IMR-90 (cell line): Measurements from ENCODE around the gene KCTD5. TPM values are rescaled to one million over a fixed set of nuclear protein-coding genes. Genes with fewer than 3 reads are reported as not detected.

Source experiments
- ATAC-seq: fragments of 200-7000 bp; cut with Tn5 transposase; 2 replicates; pipeline ENCODE4 v1.9.1; 2020; ENCODE audit warnings: low read depth, mild to moderate bottlenecking, moderate library complexity
- BruUV-seq: library from RNA; stranded (reverse); fragments of 400-500 nt; replicated peaks from 2 replicates; lab custom pipeline; 2021; lab: Mats Ljungman, UMichigan
- CTCF ChIA-PET: fragments of 300-600 bp; formaldehyde crosslinking; extraction: SDS; loops from one replicate; lab custom pipeline; 2021; ENCODE audit warnings: antibody characterized with exemption; lab: Yijun Ruan, JAX
- POLR2A ChIA-PET: fragments of 300-600 bp; sonication (Branson Sonifier 250); formaldehyde crosslinking; loops from one replicate; lab custom pipeline; 2022; ENCODE audit warnings: antibody characterized with exemption; ENCODE audit not compliant: unreplicated experiment; lab: Charles Lee
- DNase-seq: peaks from one replicate; pipeline ENCODE4 v3.0.0; 2013
- H2AFZ ChIP-seq: replicated peaks from 2 replicates; pipeline ENCODE3; 2013; ENCODE audit warnings: low read length, mild to moderate bottlenecking; ENCODE audit not compliant: poor library complexity
- H2AK5ac ChIP-seq: 2 replicates; pipeline ENCODE4 v1.6.1; 2013; ENCODE audit warnings: low read depth, low read length, inconsistent platforms
- H2AK9ac ChIP-seq: replicated peaks from 2 replicates; pipeline ENCODE3; 2013; ENCODE audit warnings: mild to moderate bottlenecking, low read depth, low read length, moderate library complexity; ENCODE audit not compliant: poor library complexity
- H2BK120ac ChIP-seq: 2 replicates; pipeline ENCODE4 v1.6.1; 2013; ENCODE audit warnings: low read depth, low read length, inconsistent platforms
- H2BK15ac ChIP-seq: 3 replicates; pipeline ENCODE4 v1.6.1; 2013; ENCODE audit warnings: low read depth, low read length, inconsistent platforms
- H2BK20ac ChIP-seq: 2 replicates; pipeline ENCODE4 v1.6.1; 2013; ENCODE audit warnings: low read depth, mild to moderate bottlenecking, inconsistent platforms, low read length, moderate library complexity
- H2BK5ac ChIP-seq: 2 replicates; pipeline ENCODE4 v1.6.1; 2013; ENCODE audit warnings: mild to moderate bottlenecking, low read depth, low read length, inconsistent platforms; ENCODE audit not compliant: poor library complexity, severe bottlenecking
- H3K14ac ChIP-seq: replicated peaks from 2 replicates; pipeline ENCODE4 v1.6.1; 2013; ENCODE audit warnings: low read depth, low read length, inconsistent platforms
- H3K18ac ChIP-seq: 2 replicates; pipeline ENCODE4 v1.6.1; 2013; ENCODE audit warnings: low read depth, low read length, control low read depth
- H3K23ac ChIP-seq: 2 replicates; pipeline ENCODE4 v1.6.1; 2013; ENCODE audit warnings: low read depth, low read length, inconsistent platforms
- H3K27ac ChIP-seq: 2 replicates; pipeline ENCODE4 v1.5.1; 2013; ENCODE audit warnings: mild to moderate bottlenecking, control low read depth, low read length; ENCODE audit not compliant: insufficient read depth
- H3K27me3 ChIP-seq: 2 replicates; pipeline ENCODE4 v1.6.1; 2013; ENCODE audit warnings: low read length; ENCODE audit not compliant: control insufficient read depth, insufficient read depth
- H3K36me3 ChIP-seq: 2 replicates; pipeline ENCODE4 v1.6.1; 2013; ENCODE audit warnings: low read length, mixed read lengths; ENCODE audit not compliant: control insufficient read depth, insufficient read depth
- H3K4ac ChIP-seq: 2 replicates; pipeline ENCODE4 v1.6.1; 2013; ENCODE audit warnings: low read depth, low read length, inconsistent platforms
- H3K4me1 ChIP-seq: 2 replicates; pipeline ENCODE4 v1.6.1; 2013; ENCODE audit warnings: low read length, mixed read lengths; ENCODE audit not compliant: control insufficient read depth, insufficient read depth
- H3K4me2 ChIP-seq: 2 replicates; pipeline ENCODE4 v1.6.1; 2013; ENCODE audit warnings: low read depth, mild to moderate bottlenecking, control low read depth, low read length, moderate library complexity
- H3K4me3 ChIP-seq: 2 replicates; pipeline ENCODE4 v1.5.1; 2013; ENCODE audit warnings: low read depth, mild to moderate bottlenecking, control low read depth, low read length, moderate library complexity; ENCODE audit not compliant: insufficient read depth
- H3K56ac ChIP-seq: 2 replicates; pipeline ENCODE4 v1.6.1; 2013; ENCODE audit warnings: low read length, inconsistent platforms; ENCODE audit not compliant: insufficient read depth; ENCODE audit errors: extremely low read depth
- H3K79me1 ChIP-seq, 2 experiments: 2 replicates each; pipeline ENCODE4 v1.6.1; 2013; ENCODE audit warnings: low read length in 2 of 2, inconsistent platforms in 1 of 2, low read depth in 1 of 2
- H3K9ac ChIP-seq: 2 replicates; pipeline ENCODE4 v1.6.1; 2013; ENCODE audit warnings: low read depth, low read length, control low read depth
- H3K9me1 ChIP-seq: 2 replicates; pipeline ENCODE4 v1.6.1; 2013; ENCODE audit warnings: low read length, inconsistent platforms; ENCODE audit not compliant: insufficient read depth
- H3K9me3 ChIP-seq: 2 replicates; pipeline ENCODE4 v1.6.1; 2013; ENCODE audit warnings: low read length; ENCODE audit not compliant: control insufficient read depth, insufficient read depth
- H4K20me1 ChIP-seq: 2 replicates; pipeline ENCODE4 v1.6.1; 2013; ENCODE audit warnings: low read length, inconsistent platforms; ENCODE audit not compliant: insufficient read depth
- H4K5ac ChIP-seq: 2 replicates; pipeline ENCODE4 v1.6.1; 2013; ENCODE audit warnings: mild to moderate bottlenecking, low read depth, low read length, control low read depth
- H4K8ac ChIP-seq, 2 experiments: 2 replicates each; pipeline ENCODE4 v1.6.1; 2013; ENCODE audit warnings: low read depth in 2 of 2, low read length in 2 of 2, control low read depth in 1 of 2, inconsistent platforms in 1 of 2
- H4K91ac ChIP-seq: 2 replicates; pipeline ENCODE4 v1.6.1; 2013; ENCODE audit warnings: low read depth, low read length, inconsistent platforms; ENCODE audit not compliant: insufficient read depth
- CTCF ChIP-seq: conservative IDR thresholded peaks from 2 replicates; pipeline ENCODE4 v1.5.1; 2012; ENCODE audit warnings: mild to moderate bottlenecking, low read depth, low read length, improper control_type of control experiment
- MXI1 ChIP-seq: IDR thresholded peaks from 2 replicates; pipeline ENCODE4 v1.6.1; 2012; ENCODE audit warnings: low read depth, mild to moderate bottlenecking, low read length, moderate library complexity, borderline replicate concordance
- RCOR1 ChIP-seq: IDR thresholded peaks from 2 replicates; pipeline ENCODE4 v1.6.1; 2012; ENCODE audit warnings: mild to moderate bottlenecking, low read length, improper control_type of control experiment; ENCODE audit not compliant: insufficient replicate concordance
- WGBS, 2 experiments: methylation state at CpG; one replicate each; pipeline versions ENCODE4 v1.1.5 to v1.1.7; 2013; ENCODE audit warnings: missing lambda C conversion rate in 2 of 2; ENCODE audit not compliant: insufficient read length in 1 of 2; ENCODE audit errors: extremely low coverage in 2 of 2; 5-methylcytosine and 5-hydroxymethylcytosine counted together
- dilution Hi-C: fragments of 300-500 bp; cut with HindIII; formaldehyde crosslinking; loops from one replicate; pipeline ENCODE4 v1.14.3; 2018; ENCODE audit warnings: low sequenced_read_pairs; ENCODE audit not compliant: unreplicated experiment
- in situ Hi-C: fragments of 300-500 bp; cut with MboI; formaldehyde crosslinking; loops from 3 replicates; pipeline ENCODE4 v1.14.3; 2019; ENCODE audit warnings: low sequenced_read_pairs, inconsistent platforms, mixed read lengths
- intact Hi-C: fragments of 100-400 bp; cut with micrococcal nuclease; formaldehyde crosslinking; loops from 2 replicates; pipeline ENCODE4 v1.10.0; 2022
- polyA plus RNA-seq, 3 experiments: library from polyadenylated mRNA; depleted of rRNA; stranded (reverse); fragments of >200 nt; gene quantifications; 2 replicates each; pipeline ENCODE4 v1.2.3, GENCODE V29; 2012; ENCODE audit warnings: low replicate concordance in 1 of 3
- total RNA-seq: library from RNA; depleted of rRNA; stranded (reverse); fragments of >200 nt; gene quantifications from 2 replicates; pipeline ENCODE4 v1.2.3, GENCODE V29; 2012

The KCTD5 gene
- total and polyA plus RNA-seq, 2 of the 4 experiments (the other 2 are of a cell fraction): 17.2 to 56.2 TPM

- H2AFZ ChIP-seq: no peak overlapping the region
Measured at GRCh38 chr16:2717383-2718263, 35.3 kb downstream of the KCTD5 start.

More at GRCh38 chr16:2717383-2718263, 35.3 kb downstream of the KCTD5 start:
- Histone ChIP-seq H2BK120ac (no peak overlapping the region), H2BK20ac (no peak overlapping the region), H2BK5ac (no peak overlapping the region), H3K27ac (no peak overlapping the region), H4K91ac (no peak overlapping the region), H2AK9ac (no peak overlapping the region), H3K79me1 (no peaks in the 10 kb centered on the region), H3K4me1 (no peaks in the 10 kb centered on the region), H3K27me3 (no peaks in the 10 kb centered on the region), H3K4me2 (no peak overlapping the region), H4K20me1 (peaks cover 4% of the 10 kb centered on the region; the same call in 1 of the 2 replicates), H4K5ac (no peak overlapping the region), H3K18ac (no peak overlapping the region), H3K14ac (no peak overlapping the region), H3K4ac (no peak overlapping the region), H3K4me3 (no peak overlapping the region), H3K36me3 (no peaks in the 10 kb centered on the region), H4K8ac (no peak overlapping the region), H3K9me3 (no peaks in the 10 kb centered on the region), H3K56ac (no peak overlapping the region), H3K9me1 (no peaks in the 10 kb centered on the region), H3K23ac (no peak overlapping the region), H2AK5ac (no peak overlapping the region), H2BK15ac (no peak overlapping the region), H3K9ac (no peak overlapping the region)
- in situ Hi-C loops (no loop called here), dilution Hi-C loops (no loop called here), intact Hi-C loops (no loop called here)
- BruUV-seq: no TSS peak
- POLR2A ChIA-PET: interaction anchor here (0.5 kb wide), 1 partner anchor 25 kb away, joined by 6 read pairs; no protein-coding TSS in a partner anchor
- 100% methylated on average over 1 of the region's 21 CpGs; no CpG with 5 or more reads in 1 of the 2 experiments for WGBS, 2 experiments
- ATAC-seq (no peak), DNase-seq (no peak)
- CTCF ChIA-PET: no interaction called here
- TF ChIP-seq MXI1 (no peak), CTCF (no peak), RCOR1 (no peak)
